ENCODE results near the gene DLX5. TPM values are rescaled to one million over a fixed set of nuclear protein-coding genes. Genes with fewer than 3 reads are reported as not detected.

Gene DLX5
- polyA plus RNA-seq, 3 donors: 0.18 to 0.36 (median 0.19) TPM

Other genes with a start within 250 kb of the DLX5 start
- gene DLX6, start 19.3 kb downstream of the DLX5 start, polyA plus RNA-seq (ENCODE audit: insufficient read length in 3 of 3): not detected
- 10 to 100 TPM; 40.8 to 46.2 (median 43.6) TPM for gene SDHAF3, start 92.9 kb upstream of the DLX5 start, polyA plus RNA-seq (ENCODE audit: insufficient read length in 3 of 3)

Measured in renal cortex interstitium (tissue), 3 donors.